Stomach smooth muscle (tissue), 2 donors: ENCODE results near the gene PCGF6.
A peak's percentile ranks its signal among the peaks of the same experiment; 100 is the strongest.
"Not testable (repeated sequence)": the region's sequence is repeated elsewhere in the genome, so short reads cannot be mapped to it uniquely, and the experiment has no call there.

ENCODE experiments used
- H3K27ac ChIP-seq: one replicate; pipeline ENCODE4 v1.7.0; 2013; ENCODE audit warnings: mild to moderate bottlenecking, low read length, inconsistent platforms
- H3K27me3 ChIP-seq, 2 donors: one replicate each; pipeline ENCODE4 v1.7.0; 2013; ENCODE audit warnings: low read length in 2 of 2; ENCODE audit not compliant: insufficient read depth in 2 of 2, control insufficient read depth in 1 of 2
- H3K36me3 ChIP-seq, 2 donors: one replicate each; pipeline ENCODE4 v1.7.0; 2013; ENCODE audit warnings: low read length in 2 of 2; ENCODE audit not compliant: control insufficient read depth in 2 of 2, insufficient read depth in 2 of 2
- H3K4me1 ChIP-seq: one replicate; pipeline ENCODE4 v1.7.0; 2013; ENCODE audit warnings: low read length; ENCODE audit not compliant: control insufficient read depth, insufficient read depth
- H3K4me3 ChIP-seq, 2 donors: one replicate each; pipeline ENCODE4 v1.7.0; 2013; ENCODE audit warnings: low read length in 2 of 2
- H3K9ac ChIP-seq, 2 donors: one replicate each; pipeline ENCODE4 v1.7.0; 2013; ENCODE audit warnings: low read length in 2 of 2, mild to moderate bottlenecking in 1 of 2
- H3K9me3 ChIP-seq, 2 donors: one replicate each; pipeline ENCODE4 v1.7.0; 2013; ENCODE audit warnings: low read length in 2 of 2; ENCODE audit not compliant: control insufficient read depth in 2 of 2
- donor health status: healthy.
- donor health status: Pancreatic carcinoma.

Gene PCGF6

DNA sequence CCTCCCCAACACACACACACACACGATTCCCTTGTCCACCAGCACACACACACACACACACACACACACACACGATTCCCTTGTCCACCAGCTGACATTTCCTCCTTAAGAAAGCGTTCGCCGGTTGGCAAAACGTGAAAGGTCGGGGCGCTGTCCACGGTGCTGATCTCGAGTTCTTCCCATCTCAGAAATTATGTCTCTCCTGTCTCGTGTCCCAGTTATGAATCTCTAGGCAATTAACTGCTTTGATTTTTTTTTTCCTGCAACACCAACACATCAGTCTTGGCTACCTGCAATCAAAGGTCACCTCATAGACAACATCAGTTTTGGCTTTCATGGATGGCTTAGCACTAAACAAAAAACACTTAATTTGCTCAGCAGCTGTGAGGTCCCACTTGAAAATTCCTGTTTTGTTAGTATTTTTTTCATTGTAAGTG lies 72.1 kb downstream of the PCGF6 start:
- Histone ChIP-seq H3K27me3 (peaks cover 39 to 49% of the 10 kb centered on the region in 2 donors), H3K9ac (no peak overlapping the region), H3K36me3 (no peaks in the 10 kb centered on the region), H3K4me3 (no peak overlapping the region), H3K4me1 (peaks cover 13% of the 10 kb centered on the region), H3K27ac (no peak overlapping the region), H3K9me3 (peaks cover 3 to 6% of the 10 kb centered on the region in 2 donors)

DNA sequence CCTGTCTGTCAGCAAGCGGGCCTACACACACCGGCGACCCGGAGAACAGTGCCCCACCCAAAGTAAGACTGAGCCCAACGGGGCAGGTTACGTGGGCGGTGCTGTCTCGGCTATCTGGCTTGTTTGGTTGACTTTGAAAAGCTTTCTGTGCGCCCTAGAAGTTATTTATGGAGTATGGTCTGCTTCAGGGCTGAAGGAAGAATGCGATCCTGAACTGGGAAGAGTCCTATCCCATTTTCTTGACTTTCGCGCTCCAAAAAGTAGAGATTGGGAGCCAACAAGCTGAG lies 72.5 kb downstream of the PCGF6 start:
- Histone ChIP-seq H3K9me3 (peaks cover 3 to 6% of the 10 kb centered on the region in 2 donors), H3K4me3 (no peak overlapping the region), H3K27me3 (peaks cover 39 to 49% of the 10 kb centered on the region in 2 donors), H3K27ac (no peak overlapping the region), H3K4me1 (peaks cover 13% of the 10 kb centered on the region), H3K36me3 (no peaks in the 10 kb centered on the region), H3K9ac (no peak overlapping the region)

DNA sequence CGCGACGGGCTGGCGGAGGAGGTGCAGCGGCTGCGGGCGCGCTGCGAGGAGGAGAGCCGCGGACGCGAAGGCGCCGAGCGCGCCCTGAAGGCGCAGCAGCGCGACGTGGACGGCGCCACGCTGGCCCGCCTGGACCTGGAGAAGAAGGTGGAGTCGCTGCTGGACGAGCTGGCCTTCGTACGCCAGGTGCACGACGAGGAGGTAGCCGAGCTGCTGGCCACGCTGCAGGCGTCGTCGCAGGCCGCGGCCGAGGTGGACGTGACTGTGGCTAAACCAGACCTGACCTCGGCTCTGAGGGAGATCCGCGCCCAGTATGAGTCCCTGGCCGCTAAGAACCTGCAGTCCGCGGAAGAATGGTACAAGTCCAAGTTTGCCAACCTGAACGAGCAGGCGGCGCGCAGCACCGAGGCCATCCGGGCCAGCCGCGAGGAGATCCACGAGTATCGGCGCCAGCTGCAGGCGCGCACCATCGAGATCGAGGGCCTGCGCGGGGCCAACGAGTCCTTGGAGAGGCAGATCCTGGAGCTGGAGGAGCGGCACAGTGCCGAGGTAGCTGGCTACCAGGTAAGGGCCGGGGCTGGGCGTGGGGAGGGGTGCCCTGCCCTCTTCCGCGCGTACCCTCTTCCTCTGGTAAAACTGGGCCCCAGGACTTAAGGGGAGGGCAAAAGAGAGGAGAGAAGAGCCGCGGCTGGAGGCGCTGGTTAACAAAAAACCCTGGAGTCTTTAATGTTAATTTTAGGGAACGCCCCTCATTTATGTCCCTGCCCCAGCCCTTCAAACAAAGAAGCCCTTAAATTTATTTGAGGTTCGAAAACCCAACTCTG lies 73.0 kb downstream of the PCGF6 start:
- H3K27me3 ChIP-seq = peaks cover 39 to 49% of the 10 kb centered on the region in 2 donors

DNA sequence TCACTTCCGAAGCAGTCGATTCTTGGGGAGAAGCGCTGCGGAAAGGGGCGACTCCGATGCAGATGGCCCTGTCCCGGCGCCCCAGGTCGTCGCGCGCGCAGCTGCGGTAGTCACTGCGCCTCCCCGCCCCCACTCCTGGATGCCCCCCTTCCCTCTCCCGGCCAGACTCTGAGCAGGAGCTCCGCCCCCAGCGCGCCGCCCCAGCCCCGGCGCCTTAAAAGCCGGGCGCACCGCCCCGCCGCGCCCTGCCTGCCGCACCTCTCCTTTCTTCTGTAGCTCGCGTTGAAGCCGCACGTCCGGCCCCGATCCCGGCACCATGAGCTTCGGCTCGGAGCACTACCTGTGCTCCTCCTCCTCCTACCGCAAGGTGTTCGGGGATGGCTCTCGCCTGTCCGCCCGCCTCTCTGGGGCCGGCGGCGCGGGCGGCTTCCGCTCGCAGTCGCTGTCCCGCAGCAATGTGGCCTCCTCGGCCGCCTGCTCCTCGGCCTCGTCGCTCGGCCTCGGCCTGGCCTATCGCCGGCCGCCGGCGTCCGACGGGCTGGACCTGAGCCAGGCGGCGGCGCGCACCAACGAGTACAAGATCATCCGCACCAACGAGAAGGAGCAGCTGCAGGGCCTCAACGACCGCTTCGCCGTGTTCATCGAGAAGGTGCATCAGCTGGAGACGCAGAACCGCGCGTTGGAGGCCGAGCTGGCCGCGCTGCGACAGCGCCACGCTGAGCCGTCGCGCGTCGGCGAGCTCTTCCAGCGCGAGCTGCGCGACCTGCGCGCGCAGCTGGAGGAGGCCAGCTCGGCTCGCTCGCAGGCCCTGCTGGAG lies 73.8 kb downstream of the PCGF6 start, which contains the start of gene INA:
TSS of gene INA (plus strand) at position 243 of the 817 bp plus-strand sequence. CDS start at position 317, 74 bp downstream.
- Histone ChIP-seq H3K27ac (no peak within 1 kb of the TSS), H3K4me3 (peak within 1 kb of the TSS in 1 of 2 donors; percentile 58)

More for the DNA sequence above, 73.0 kb downstream of the PCGF6 start:
- peak overlapping the region in 1 of 2 donors; percentile 58 for H3K4me3 ChIP-seq
- peaks cover 18% of the 10 kb centered on the region for H3K4me1 ChIP-seq
- peaks cover 3 to 6% of the 10 kb centered on the region in 2 donors for H3K9me3 ChIP-seq
- H3K9ac ChIP-seq = no peak overlapping the region
- H3K36me3 ChIP-seq = no peaks in the 10 kb centered on the region
- no peak overlapping the region for H3K27ac ChIP-seq

DNA sequence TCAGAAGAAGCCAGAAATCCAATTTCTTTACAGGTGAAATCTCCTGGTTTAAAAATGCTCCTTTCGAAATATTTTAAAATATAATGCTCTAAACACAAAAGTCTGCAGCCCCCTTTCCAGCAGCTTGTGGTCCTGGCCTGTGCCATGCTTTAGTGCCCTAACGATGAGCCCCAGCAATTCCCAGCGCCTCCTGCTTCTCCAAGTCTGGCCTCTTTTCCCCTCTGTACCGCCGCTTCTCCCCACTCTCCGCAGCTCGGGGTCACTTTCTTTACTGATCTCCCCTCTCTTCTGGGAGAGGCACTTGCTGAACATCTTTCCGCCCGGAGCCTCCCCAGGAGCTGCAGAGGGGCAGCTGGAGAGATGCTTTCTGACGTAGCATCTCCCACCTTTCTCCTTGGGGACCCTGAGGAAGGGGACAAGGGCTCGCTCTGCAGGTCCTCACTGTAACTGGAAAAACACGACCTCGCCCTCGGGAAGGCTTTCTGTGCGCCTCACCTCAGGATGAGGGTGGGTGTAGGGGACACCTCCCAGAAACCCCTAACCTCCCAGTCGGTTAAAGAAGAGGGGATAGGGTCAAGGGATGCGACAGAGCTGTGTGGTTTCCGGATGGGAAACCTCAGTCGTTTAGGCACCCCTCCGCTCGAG lies 74.6 kb downstream of the PCGF6 start:
- Histone ChIP-seq H3K36me3 (no peaks in the 10 kb centered on the region), H3K27ac (no peak overlapping the region), H3K9ac (no peak overlapping the region), H3K4me1 (peaks cover 18% of the 10 kb centered on the region), H3K9me3 (peaks cover 3 to 6% of the 10 kb centered on the region in 2 donors), H3K4me3 (no peak overlapping the region), H3K27me3 (peaks cover 32 to 49% of the 10 kb centered on the region in 2 donors)

More for the DNA sequence above, 73.8 kb downstream of the PCGF6 start, which contains the start of gene INA:
- H3K27me3 ChIP-seq = peaks cover 39 to 49% of the 10 kb centered on the region in 2 donors
- H3K9ac ChIP-seq = no peak within 1 kb of the TSS
- peaks cover 18% of the 10 kb centered on the region for H3K4me1 ChIP-seq
- peaks cover 3 to 6% of the 10 kb centered on the region in 2 donors for H3K9me3 ChIP-seq
- H3K36me3 ChIP-seq = no peaks in the 10 kb centered on the region

DNA sequence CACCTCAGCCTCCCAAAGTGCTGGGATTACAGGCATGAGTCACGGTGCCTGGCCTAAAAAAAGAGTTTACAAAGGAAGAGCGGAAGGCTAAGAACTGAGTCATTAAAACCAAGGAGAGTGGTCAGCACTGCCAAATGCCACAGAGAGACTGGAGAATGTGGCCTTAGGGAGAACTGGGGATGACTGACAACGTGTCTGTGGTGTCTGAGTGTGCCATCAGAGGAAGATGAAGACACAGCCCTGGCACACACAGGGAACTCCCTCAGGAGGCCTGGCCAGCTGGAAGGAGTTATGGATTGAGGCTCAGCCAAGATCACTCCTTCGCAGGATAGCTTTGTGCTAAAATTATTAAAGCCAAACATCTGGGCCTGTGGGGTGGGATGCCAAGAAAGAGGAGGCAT lies 77.9 kb downstream of the PCGF6 start:
- Histone ChIP-seq H3K27me3 (peaks cover 19 to 20% of the 10 kb centered on the region in 2 donors), H3K27ac (no peak overlapping the region)

DNA sequence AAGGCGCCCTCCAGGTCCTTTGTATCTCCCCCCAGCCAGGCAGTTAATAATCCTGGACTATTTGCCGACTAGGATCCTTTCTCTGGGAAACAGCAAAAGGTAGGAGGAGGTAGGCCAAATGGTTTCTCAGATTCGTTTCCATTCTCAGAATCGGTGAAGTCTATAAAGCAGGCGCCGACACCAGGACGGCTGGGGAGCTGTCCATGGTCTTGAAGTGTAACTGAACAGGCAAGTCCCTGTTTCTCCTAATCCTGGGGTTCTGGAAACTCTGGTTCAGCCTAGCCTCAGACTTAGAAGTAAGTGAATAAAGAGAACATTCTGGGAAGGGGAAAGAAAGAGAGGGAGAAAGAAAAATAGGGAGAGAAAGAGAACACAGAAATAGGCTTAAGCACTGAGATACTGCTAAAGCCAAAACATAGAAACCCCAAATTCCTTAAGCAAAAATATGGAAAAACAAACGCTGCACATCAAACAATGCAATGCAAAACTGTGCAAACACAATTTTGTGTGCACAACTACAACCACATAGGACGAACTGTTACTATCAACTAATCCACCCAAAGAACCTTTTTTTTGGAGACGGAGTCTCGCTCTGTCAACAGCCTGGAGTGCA lies 85.1 kb downstream of the PCGF6 start:
- no peak overlapping the region for H3K4me3 ChIP-seq
- no peak overlapping the region for H3K27ac ChIP-seq
- no peak overlapping the region for H3K9ac ChIP-seq
- H3K27me3 ChIP-seq = peaks cover 9 to 10% of the 10 kb centered on the region in 2 donors
- H3K36me3 ChIP-seq = no peaks in the 10 kb centered on the region
- no peaks in the 10 kb centered on the region for H3K9me3 ChIP-seq
- no peaks in the 10 kb centered on the region for H3K4me1 ChIP-seq

More for the DNA sequence above, 77.9 kb downstream of the PCGF6 start:
- H3K9me3 ChIP-seq = no peaks in the 10 kb centered on the region
- no peak overlapping the region for H3K4me3 ChIP-seq
- H3K9ac ChIP-seq = no peak overlapping the region
- H3K4me1 ChIP-seq = peaks cover 18% of the 10 kb centered on the region
- no peaks in the 10 kb centered on the region for H3K36me3 ChIP-seq

DNA sequence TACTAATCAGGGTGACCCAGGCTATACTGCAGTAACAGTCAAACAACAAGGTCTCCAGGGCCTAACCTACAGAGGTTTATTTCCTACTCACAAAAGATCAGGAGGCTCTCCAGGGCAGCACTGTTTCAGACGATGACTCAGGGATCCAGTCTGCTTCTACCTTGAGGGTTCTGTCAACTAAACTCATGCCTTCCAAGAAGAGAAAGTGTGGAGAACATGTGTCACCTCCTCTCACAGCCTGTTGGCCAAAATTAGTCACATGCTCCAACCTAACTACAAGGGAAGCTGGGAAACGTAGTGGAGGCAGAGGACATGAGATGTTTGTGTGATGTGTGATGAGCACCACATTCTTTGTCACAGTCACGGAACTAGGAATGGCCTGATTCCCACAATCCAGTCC lies 88.7 kb downstream of the PCGF6 start:
- no peak overlapping the region for H3K27ac ChIP-seq

DNA sequence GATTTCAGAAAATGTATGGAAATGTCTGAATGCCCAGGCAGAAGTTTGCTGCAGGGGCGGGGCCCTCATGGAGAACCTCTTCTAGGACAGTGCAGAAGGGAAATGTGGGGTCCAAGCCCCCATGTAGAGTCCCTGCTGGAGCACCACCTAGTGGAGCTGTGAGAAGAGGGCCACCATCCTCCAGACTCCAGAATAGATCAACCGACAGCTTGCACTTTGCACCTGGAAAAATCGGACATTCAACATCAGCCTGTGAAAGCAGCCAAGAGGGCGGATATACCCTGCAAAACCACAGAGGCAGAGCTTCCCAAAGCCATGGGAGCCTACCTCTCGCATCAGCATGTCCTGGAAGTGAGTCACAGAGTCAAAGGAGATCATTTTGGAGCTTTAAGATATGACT lies 91.0 kb downstream of the PCGF6 start:
- H3K9me3 ChIP-seq = no peaks in the 10 kb centered on the region
- H3K4me3 ChIP-seq = no peak overlapping the region
- H3K4me1 ChIP-seq = no peaks in the 10 kb centered on the region
- no peak overlapping the region for H3K9ac ChIP-seq
- peaks cover 7 to 10% of the 10 kb centered on the region in 2 donors for H3K27me3 ChIP-seq
- no peaks in the 10 kb centered on the region for H3K36me3 ChIP-seq
- no peak overlapping the region for H3K27ac ChIP-seq

More for the DNA sequence above, 88.7 kb downstream of the PCGF6 start:
- Histone ChIP-seq H3K4me1 (no peaks in the 10 kb centered on the region), H3K27me3 (peaks cover 9 to 10% of the 10 kb centered on the region in 2 donors), H3K36me3 (no peaks in the 10 kb centered on the region), H3K4me3 (no peak overlapping the region), H3K9me3 (no peaks in the 10 kb centered on the region), H3K9ac (no peak overlapping the region)

DNA sequence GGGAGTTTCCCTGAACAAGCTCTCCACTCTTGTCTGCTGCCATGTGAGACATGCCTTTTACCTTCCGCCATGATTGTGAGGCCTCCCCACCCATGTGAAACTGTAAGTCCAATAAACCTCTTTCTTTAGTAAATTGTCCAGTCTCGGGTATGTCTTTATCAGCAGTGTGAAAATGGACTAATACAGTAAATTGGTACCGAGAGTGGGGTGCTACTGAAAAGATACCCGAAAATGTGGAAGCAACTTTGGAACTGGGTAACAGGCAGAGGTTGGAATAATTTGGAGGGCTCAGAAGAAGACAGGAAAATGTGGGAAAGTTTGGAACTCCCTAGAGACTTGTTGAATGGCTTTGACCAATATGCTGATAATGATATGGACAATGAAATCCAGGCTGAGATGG lies 92.0 kb downstream of the PCGF6 start:
- H3K4me1 ChIP-seq, H3K9ac ChIP-seq, H3K27ac ChIP-seq, H3K27me3 ChIP-seq, H3K4me3 ChIP-seq, H3K36me3 ChIP-seq, H3K9me3 ChIP-seq: not testable (repeated sequence)
